Heart right ventricle (tissue), 16 donors: ENCODE data around the gene FAM217B. TPM values are rescaled to one million over a fixed set of nuclear protein-coding genes. Genes with fewer than 3 reads are reported as not detected.

ENCODE experiments used
- ATAC-seq, 8 donors: fragments of 200-7000 bp; cut with Tn5 transposase; one replicate each; pipeline ENCODE4 v1.9.1; 2020; ENCODE audit warnings: mild to moderate bottlenecking in 8 of 8, moderate library complexity in 8 of 8, moderate number of reproducible peaks in 1 of 8
- DNase-seq, 2 donors: peaks; one replicate each; pipeline ENCODE4 v3.0.0-alpha.2; 2020
- H3K27ac ChIP-seq, 10 donors: fragments of 200-600 bp; sonication (generic) in 2 of 10; one replicate each; pipeline versions ENCODE4 v1.5.0 to v1.8.0; 2020 to 2022; ENCODE audit warnings: mild to moderate bottlenecking in 3 of 10
- H3K27me3 ChIP-seq, 7 donors: fragments of 200-600 bp; one replicate each; pipeline ENCODE4 v1.8.0; 2021 to 2022; ENCODE audit warnings: mild to moderate bottlenecking in 2 of 7
- H3K36me3 ChIP-seq, 9 donors: fragments of 200-600 bp; sonication (generic) in 1 of 9; one replicate each; pipeline versions ENCODE4 v1.5.0 to v1.8.0; 2020 to 2022; ENCODE audit warnings: mild to moderate bottlenecking in 2 of 9
- H3K4me1 ChIP-seq, 9 donors: fragments of 200-600 bp; sonication (generic) in 1 of 9; one replicate each; pipeline versions ENCODE4 v1.5.0 to v1.8.0; 2020 to 2022; ENCODE audit warnings: mild to moderate bottlenecking in 4 of 9
- H3K4me3 ChIP-seq, 10 donors: fragments of 200-600 bp; sonication (generic) in 2 of 10; one replicate each; pipeline versions ENCODE4 v1.5.0 to v1.8.0; 2020 to 2022; ENCODE audit warnings: mild to moderate bottlenecking in 7 of 10, moderate library complexity in 2 of 10
- H3K9me3 ChIP-seq, 11 donors: fragments of 200-600 bp in 10 of 11; sonication (generic) in 2 of 11; one replicate each; pipeline versions ENCODE4 v1.5.0 to v1.8.0; 2013 to 2022; ENCODE audit warnings: mild to moderate bottlenecking in 2 of 11, control low read depth in 1 of 11, moderate library complexity in 1 of 11
- CTCF ChIP-seq, 9 donors: fragments of 200-600 bp; sonication (generic) in 2 of 9; IDR thresholded peaks; one replicate each; pipeline versions ENCODE4 v1.5.0 to v1.8.0; 2021 to 2022; ENCODE audit warnings: antibody characterized with exemption in 9 of 9, mild to moderate bottlenecking in 5 of 9, moderate library complexity in 1 of 9
- WGBS, 2 donors: extraction: QIAGEN DNeasy Blood & Tissue Kit; methylation state at CpG; one replicate each; pipeline ENCODE4 v1.1.7; 2013; ENCODE audit warnings: inconsistent platforms in 1 of 2; 5-methylcytosine and 5-hydroxymethylcytosine counted together
- intact Hi-C, 10 donors: fragments of 100-400 bp; cut with DNase I; formaldehyde crosslinking; loops; one replicate each; pipeline versions ENCODE4 v1.11.1 to v1.14.2; 2022
- polyA plus RNA-seq, 2 donors: library from polyadenylated mRNA; stranded (reverse); fragments of 200-250 nt; gene quantifications; one replicate each; pipeline ENCODE4 v1.2.3, GENCODE V29; 2013
- total RNA-seq, 10 donors: library from RNA; stranded (reverse); fragmentation: NEBNext Ultra II Directional in 3 of 10; extraction: Animal tissue kit (Norgen Biotek cat#: 25700) in 3 of 10; gene quantifications; one replicate each; pipeline versions ENCODE4 v1.2.1 to v1.2.4, GENCODE V29; 2021 to 2023
- donor health status: Arrhythmogenic right ventricular cardiomyopathy.
- donor health status: ischemic (EF 13 %, LVEDD 7.1; RV severe dilation, severe dysfunction).
- donor health status: healthy with polysubstance abuse.
- donor health status: DM: no; HTN: yes; CAD: no.
- donor health status: DM: no; HTN: no; CAD: no.
- donor health status: ischemic (EF 25% LVEDD 6.9; RV normal size, moderate dysfunction).
- donor health status: ischemic (EF 25% LVEDD 5.7; RV mildly dilated, moderate dysfunction).
- donor health status: healthy.
- donor health status: DM: yes; HTN: yes; CAD: no.
- donor health status: Ischemic cardiomyopathy.
- donor health status: ischemic (EF 35%, LVEDD 5.7; RV mildly dilated, moderate dysfunction).
- donor health status: nonischemic (EF 11% LVEDD 7.7; RV severe dilation, severe dysfunction).
- donor health status: DM: yes; HTN: yes; CAD: no.
- donor health status: PGD.
- donor health status: ischemic (EF 29% LVEDD 5.4; RV normal size, mild dysfunction).
- donor health status: nonischemic (EF 23%, LVEDD 6.1; RV moderate dilation, normal function).

The FAM217B gene
- total and polyA plus RNA-seq, 12 donors = 2.4 to 38.3 (median 27.2) TPM

DNA sequence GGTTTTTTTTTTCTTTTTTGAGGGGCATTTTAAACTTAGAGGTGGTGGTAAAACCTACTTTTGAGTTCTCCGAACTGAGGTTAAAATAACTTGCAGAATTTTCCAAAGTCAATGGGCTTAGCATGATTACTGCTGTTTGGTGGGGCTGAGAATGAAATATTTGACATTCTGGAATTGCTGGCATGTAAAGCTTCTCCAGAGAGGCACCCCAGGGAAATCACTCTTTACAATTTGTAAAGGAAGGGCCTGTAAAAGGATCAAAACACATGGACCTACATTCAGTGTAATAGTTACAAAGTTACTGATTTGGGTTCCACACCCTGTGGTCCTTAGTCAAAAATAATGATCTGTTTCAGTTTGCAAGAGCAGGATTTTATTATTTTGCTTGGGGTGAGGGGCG lies 5.5 kb downstream of the FAM217B start:
- intact Hi-C loops = loop anchor here in 4 of 10 donors (5.0 to 10.0 kb wide), 4 partner anchors 89 to 1297 kb away; no protein-coding TSS in a partner anchor
- Histone ChIP-seq H3K27ac (peak overlapping the region in 1 of 10 donors; percentile 10), H3K36me3 (peaks cover 0 to 65% (median 24%) of the 10 kb centered on the region in 9 donors), H3K27me3 (no peaks in the 10 kb centered on the region), H3K4me3 (no peak overlapping the region), H3K4me1 (peaks cover 5 to 71% (median 51%) of the 10 kb centered on the region in 9 donors), H3K9me3 (no peaks in the 10 kb centered on the region)
- DNase-seq = no peak
- WGBS, 2 donors = 58 to 75% methylated on average over 2 of the region's 2 CpGs
- TF ChIP-seq CTCF (IDR thresholded peaks at IDR 0.05) = no peak
- no peak for ATAC-seq

GRCh38 chr20:59947376-59947775 lies 7.2 kb downstream of the FAM217B start:
- peaks cover under 1 to 56% (median 35%) of the 10 kb centered on the region in 9 donors for H3K4me1 ChIP-seq

GRCh38 chr20:59948212-59948611 lies 8.0 kb downstream of the FAM217B start:
- DNase-seq = no peak
- peaks cover 0 to 76% (median 25%) of the 10 kb centered on the region in 9 donors for H3K36me3 ChIP-seq
- no peaks in the 10 kb centered on the region for H3K27me3 ChIP-seq
- intact Hi-C loops = loop anchor here in 4 of 10 donors (5.0 to 10.0 kb wide), 4 partner anchors 87 to 1294 kb away; no protein-coding TSS in a partner anchor
- H3K27ac ChIP-seq = peak overlapping the region in 2 of 10 donors; percentile 29 to 42
- TF ChIP-seq CTCF (IDR thresholded peaks at IDR 0.05) = no peak
- peaks cover 0 to 54% (median 28%) of the 10 kb centered on the region in 9 donors for H3K4me1 ChIP-seq
- no peaks in the 10 kb centered on the region for H3K9me3 ChIP-seq
- ATAC-seq = no peak
- WGBS, 2 donors = 31 to 54% methylated on average over 1 of the region's 1 CpG
- no peak overlapping the region for H3K4me3 ChIP-seq

More at GRCh38 chr20:59947376-59947775, 7.2 kb downstream of the FAM217B start:
- Histone ChIP-seq H3K27me3 (no peaks in the 10 kb centered on the region), H3K4me3 (no peak overlapping the region), H3K9me3 (no peaks in the 10 kb centered on the region), H3K36me3 (peaks cover 0 to 76% (median 24%) of the 10 kb centered on the region in 9 donors), H3K27ac (no peak overlapping the region)
- no peak for ATAC-seq
- intact Hi-C loops = loop anchor here in 4 of 10 donors (5.0 to 10.0 kb wide), 4 partner anchors 87 to 1295 kb away; no protein-coding TSS in a partner anchor
- WGBS, 2 donors = 90 to 96% methylated on average over 8 of the region's 8 CpGs
- no peak for DNase-seq
- TF ChIP-seq CTCF (IDR thresholded peaks at IDR 0.05) = no peak

- Histone ChIP-seq H3K9me3 (no peaks in the 10 kb centered on the region), H3K36me3 (peaks cover 0 to 68% (median 20%) of the 10 kb centered on the region in 9 donors), H3K4me1 (peaks cover 0 to 54% (median 28%) of the 10 kb centered on the region in 9 donors), H3K4me3 (no peak overlapping the region), H3K27ac (peak overlapping the region in 2 of 10 donors; percentile 29 to 42), H3K27me3 (no peaks in the 10 kb centered on the region)
- intact Hi-C loops = loop anchor here in 4 of 10 donors (5.0 to 10.0 kb wide), 4 partner anchors 86 to 1293 kb away; no protein-coding TSS in a partner anchor
- peak; percentile 49 to 76 (median 70) for TF ChIP-seq CTCF (IDR thresholded peaks at IDR 0.05)
- DNase-seq = peak in 1 of 2 donors; percentile 40
- WGBS, 2 donors = 39 to 41% methylated on average over 7 of the region's 7 CpGs
- peak in 3 of 8 donors; percentile 60 to 65 (median 61) for ATAC-seq
Observed at GRCh38 chr20:59948828-59949720, 8.9 kb downstream of the FAM217B start.
